ENCODE data around the gene TEX101. TPM values are rescaled to one million over a fixed set of nuclear protein-coding genes. Genes with fewer than 3 reads are reported as not detected.

The TEX101 gene
- polyA plus RNA-seq, 4 donors, result 0.11 TPM; not detected in 3

GRCh38 chr19:43444531-43445287 lies 30.0 kb downstream of the TEX101 start:
- DNase-seq (ENCODE audit: low read depth in 4 of 4, low spot score in 3 of 4), result no peak

DNA sequence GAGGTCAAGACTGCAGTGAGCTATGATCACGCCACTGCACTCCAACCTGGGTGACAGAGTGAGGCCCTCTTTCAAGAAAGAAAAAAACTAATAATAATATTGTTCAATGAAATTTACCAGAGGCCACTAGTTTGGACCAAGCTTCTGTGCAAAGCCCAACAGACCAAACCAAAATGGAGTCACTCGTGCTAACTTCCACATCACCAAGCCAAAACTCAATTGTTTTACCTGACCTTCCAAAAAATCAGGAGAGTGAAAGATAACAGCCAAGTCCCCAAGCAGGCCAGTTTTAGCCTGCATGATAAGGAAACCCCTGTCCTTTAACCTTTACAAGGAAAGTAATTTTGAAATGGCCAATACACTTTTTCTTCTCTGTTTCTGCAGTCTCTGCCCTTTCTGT lies 30.7 kb downstream of the TEX101 start:
- no peak for DNase-seq (ENCODE audit: low read depth in 4 of 4, low spot score in 3 of 4)

DNA sequence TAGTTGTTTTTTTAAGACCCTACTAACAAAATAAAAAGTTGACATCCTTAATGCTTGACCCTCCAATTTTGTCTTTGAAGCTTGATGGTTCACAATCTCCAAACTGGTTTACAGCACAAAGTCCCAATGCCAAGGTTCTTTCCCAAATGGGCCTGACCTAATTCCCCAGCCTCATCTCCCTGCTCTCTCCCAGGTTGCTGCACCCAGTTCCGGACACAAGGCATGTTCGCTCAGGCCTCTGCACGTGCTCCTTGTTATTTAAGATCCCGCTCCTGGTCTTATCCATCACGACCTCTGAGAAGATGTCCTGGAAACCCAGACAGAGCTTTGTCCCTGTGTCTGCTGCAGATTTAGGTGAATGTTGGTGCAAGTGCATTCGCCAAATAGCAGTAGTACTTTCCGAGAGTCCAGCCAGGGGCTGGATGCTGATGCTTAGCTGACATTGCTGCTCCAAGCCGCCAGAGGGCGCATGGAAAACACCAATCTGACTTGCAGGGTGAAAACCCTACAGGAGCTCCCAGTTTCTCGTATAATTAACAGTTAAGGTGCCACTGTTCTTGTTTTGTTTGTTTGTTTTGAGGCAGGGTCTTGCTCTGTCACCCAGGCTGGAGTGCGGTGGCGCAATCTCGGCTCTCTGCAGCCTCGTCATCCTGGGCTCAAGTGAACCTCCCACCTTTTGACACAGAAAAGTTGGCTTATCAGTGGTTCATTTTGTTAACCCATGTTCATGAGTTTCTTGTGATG lies 32.2 kb downstream of the TEX101 start:
- peak; percentile 39 to 62 (median 52) for DNase-seq (ENCODE audit: low read depth in 4 of 4, low spot score in 3 of 4)

DNA sequence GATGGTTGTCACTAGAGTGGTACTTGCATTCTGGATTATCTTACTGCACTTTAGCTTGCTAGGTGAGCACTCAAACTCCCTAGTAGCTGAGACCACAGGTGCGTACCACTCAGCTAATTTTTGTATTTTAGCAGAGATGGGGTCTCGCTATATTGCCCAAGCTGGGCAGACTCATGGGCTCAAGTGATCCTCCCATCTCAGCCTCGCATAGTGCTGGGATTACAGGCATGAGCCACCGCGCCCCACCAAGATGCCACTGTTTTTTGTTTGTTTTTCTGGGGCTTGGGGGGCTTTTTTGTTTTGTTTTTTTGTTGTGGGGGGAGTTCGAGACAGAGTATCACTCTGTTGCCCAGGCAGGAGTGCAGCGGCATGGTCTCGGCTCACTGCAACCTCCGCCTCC lies 33.0 kb downstream of the TEX101 start:
- DNase-seq (ENCODE audit: low read depth in 4 of 4, low spot score in 3 of 4), result no peak

- no peak for DNase-seq (ENCODE audit: low read depth in 4 of 4, low spot score in 3 of 4)
Observed at GRCh38 chr19:43450545-43450997, 35.9 kb downstream of the TEX101 start.

GRCh38 chr19:43452582-43452981 lies 37.9 kb downstream of the TEX101 start:
- DNase-seq (ENCODE audit: low read depth in 4 of 4, low spot score in 3 of 4), result no peak

- no peak for DNase-seq (ENCODE audit: low read depth in 4 of 4, low spot score in 3 of 4)
Observed at GRCh38 chr19:43454031-43454430, 39.3 kb downstream of the TEX101 start.

- DNase-seq (ENCODE audit: low read depth in 4 of 4, low spot score in 3 of 4), result no peak
Observed at GRCh38 chr19:43455321-43456113, 40.8 kb downstream of the TEX101 start.

DNA sequence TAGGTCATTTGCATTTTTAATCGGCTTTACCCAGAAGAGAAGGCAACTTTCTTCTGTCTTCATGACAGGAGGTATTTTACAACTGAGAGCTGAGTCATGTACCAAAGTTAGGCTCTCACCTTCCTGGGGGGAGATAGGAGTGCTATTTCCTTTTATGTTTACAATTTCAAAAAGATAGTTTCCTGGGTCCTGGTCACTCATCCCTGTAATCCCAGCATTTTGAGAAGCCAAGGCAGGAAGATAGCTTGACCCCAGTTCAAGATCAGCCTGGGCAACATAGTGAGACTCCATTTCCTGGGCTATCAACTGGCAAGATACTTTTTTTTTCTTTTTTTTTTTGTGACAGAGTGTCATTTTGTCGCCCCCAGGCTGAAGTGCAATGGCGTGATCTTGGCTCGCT lies 43.1 kb downstream of the TEX101 start:
- no peak for DNase-seq (ENCODE audit: low read depth in 4 of 4, low spot score in 3 of 4)

DNA sequence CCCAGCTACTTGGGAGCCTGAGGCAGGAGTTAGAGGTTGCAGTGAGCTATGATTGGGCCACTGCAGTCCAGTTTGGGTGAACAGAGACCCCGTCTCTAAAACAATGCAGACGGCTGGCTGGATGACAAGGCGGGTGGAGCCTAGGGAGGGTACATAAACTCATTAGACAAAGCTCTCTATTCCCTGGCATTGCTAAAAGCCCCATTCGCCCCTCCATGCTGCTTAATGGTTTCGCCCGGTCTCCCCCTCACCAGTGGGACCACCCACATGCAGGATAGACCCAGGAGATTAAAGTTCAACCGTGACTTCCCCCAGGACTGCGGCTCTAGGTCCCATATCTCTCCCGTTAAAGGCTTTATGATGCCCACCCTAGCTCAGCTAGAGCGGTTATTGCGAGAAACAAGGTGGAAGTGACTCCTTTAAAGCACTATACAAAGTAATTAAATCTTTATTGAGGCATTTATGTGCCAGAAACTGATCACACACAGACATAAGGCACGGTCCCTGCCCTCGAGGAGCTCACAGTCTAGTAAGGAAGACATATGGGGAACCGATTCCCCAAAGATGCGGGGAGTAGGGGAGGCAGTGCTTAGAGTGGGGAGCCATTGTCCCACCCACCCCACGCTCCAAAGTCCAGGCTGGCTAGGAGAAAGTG lies 45.8 kb downstream of the TEX101 start:
- no peak for DNase-seq (ENCODE audit: low read depth in 4 of 4, low spot score in 3 of 4)

DNA sequence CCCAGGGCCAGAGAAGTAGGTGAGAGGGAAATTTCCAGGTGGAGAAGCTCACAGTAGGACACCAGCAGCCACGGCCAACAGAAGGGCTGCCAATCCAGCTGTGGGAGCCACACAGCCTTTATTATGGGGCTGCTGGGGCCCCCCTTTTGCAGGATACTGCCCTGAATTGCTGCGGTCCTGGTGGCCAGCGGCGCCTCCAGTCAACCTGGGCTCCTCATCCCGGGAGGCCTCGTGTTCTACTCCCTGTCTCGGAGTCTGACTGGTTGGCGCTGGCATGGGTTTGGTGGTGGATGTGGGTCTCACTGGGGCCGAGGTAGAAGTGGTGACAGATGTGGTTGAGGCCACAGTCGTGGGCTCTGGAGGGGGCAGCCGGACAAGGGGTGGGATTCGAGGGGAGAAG lies 46.6 kb downstream of the TEX101 start:
- DNase-seq (ENCODE audit: low read depth in 4 of 4, low spot score in 3 of 4), result no peak

- no peak for DNase-seq (ENCODE audit: low read depth in 4 of 4, low spot score in 3 of 4)
Observed at GRCh38 chr19:43462383-43462782, 47.7 kb downstream of the TEX101 start.

- no peak for DNase-seq (ENCODE audit: low read depth in 4 of 4, low spot score in 3 of 4)
Observed at GRCh38 chr19:43462785-43463380, 48.2 kb downstream of the TEX101 start.

DNA sequence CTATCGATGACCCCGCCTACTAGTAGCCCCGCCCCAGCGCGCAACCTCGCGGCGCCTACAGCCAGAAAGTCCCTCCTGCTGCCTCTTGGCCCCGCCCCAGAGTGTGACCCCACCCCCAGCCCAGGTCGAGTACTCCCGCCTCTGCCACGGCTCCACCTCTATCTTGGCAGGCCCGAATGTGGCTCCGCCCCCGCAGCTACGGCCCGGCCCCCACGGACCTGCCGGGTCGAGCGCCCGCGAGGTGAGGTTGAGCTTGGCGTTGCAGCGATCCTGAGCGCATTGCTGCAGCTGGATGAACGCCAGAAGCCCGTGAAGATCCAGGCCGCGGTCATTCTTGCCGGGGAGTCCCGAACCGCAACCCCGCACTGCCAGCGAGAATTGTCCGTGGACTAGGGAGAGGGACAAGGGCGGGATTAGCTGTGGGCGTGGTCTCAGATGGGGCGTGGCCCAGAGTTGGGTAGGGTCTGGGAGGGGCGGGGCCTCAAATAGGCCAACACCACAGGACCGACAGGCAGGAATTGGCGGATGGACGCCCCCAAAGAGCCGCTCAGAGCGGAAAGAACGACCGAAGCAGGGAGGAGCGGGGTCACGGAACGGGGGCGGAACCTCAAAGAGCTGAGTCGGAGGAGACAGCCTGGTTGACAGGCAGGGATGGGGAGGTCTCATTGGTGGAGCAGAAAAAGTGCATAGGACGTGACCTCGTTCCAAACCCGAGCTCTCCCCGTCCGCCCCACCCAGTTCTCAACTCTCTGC lies 48.9 kb downstream of the TEX101 start:
- peak; percentile 83 to 90 (median 87) for DNase-seq (ENCODE audit: low read depth in 4 of 4, low spot score in 3 of 4)

DNA sequence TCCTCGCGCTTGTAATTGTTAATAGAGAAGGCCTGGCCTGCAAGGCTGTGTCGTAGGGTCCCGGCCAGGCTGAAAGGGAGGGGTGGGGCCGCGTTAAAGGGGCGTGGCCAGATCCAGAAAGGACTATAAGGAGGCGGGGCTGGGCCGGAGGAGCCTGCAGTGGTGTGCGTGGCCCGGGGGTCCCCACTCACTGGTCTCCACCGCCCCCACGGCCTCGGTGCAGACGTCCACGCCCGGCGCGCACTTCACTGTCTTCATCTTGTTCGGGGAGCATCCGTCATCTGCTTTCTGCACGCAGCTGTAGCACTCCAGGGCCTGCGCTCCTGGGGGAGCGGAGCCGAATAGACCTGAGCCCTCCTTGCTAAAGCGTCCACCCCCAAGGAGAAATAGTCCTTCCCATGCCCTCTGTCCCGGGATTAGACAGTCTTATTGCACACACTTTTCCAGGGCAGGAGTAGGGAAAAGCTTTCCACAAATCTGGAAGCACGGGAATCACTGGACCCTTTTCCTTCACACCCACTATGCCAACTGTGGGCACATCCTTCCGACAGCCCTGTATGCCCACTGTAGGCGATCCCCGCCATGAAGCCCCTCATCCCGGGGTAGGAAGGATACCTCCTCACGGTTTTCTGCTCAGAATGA lies 49.6 kb downstream of the TEX101 start:
- DNase-seq (ENCODE audit: low read depth in 4 of 4, low spot score in 3 of 4), result peak in 3 of 4 donors; percentile 25 to 49 (median 37)

DNA sequence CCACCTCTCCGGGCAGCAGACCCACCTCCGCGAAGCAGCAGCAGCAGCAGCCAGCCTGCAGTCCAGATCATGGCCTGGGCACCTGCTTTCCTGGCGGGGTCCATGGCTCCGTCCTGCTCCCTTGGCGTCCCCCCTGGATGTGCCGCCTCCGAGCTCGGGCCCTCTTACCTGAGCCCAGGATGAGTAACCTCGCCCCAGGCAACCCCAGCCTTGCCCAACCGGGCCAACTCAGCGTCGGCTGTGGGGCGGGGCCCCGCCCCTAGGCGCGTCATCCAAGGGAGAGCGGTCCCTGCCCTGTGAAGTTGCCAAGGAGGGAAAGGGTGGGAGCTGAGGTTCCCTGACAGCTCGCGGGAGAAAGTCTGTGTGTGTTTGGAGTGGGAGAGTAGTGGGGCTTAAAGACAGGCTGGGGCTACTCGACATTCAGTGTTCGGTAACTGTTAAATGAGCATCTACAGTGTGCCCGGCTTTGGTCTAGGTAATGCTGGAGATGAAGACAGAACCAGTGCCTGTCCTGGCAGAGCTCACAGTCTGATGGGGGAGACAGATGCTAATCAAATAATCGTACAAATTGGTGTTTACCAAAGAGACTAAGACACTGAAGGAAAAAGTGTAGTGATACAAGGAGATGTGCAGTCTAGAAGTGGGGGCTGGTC lies 50.9 kb downstream of the TEX101 start, which contains the start of gene LYPD3:
TSS of gene LYPD3 (minus strand) at position 141 of the 653 bp plus-strand sequence. CDS start at position 104, 37 bp downstream.
- DNase-seq (ENCODE audit: low read depth in 4 of 4, low spot score in 3 of 4), result no peak

GRCh38 chr19:43466793-43467192 lies 52.1 kb downstream of the TEX101 start:
- DNase-seq (ENCODE audit: low read depth in 4 of 4, low spot score in 3 of 4), result no peak

DNA sequence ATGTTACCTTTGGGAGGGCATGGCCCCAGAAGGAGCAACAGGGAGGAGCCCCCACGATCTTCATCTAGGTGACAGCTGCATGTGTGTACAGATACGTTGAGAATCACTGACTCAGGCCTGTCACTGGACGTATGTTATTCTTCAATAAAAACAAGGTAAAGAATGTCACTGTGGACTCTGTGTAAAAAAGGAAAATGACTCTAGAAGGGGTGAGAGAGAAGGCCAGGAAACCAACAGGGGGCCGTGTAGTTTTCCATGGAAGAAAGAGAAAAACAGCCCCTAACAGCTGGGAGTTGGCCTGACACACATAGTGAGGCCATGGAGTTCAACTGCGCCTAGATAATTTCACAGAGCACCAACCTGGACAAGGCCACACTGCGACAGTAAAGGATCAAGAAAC lies 52.6 kb downstream of the TEX101 start:
- DNase-seq (ENCODE audit: low read depth in 4 of 4, low spot score in 3 of 4), result no peak

All from left renal pelvis (tissue), 4 donors.